ENCODE measurements around the gene ATP1A4. TPM values are rescaled to one million over a fixed set of nuclear protein-coding genes. Genes with fewer than 3 reads are reported as not detected.

ATP1A4 gene
- total RNA-seq, 1 donor from 2014 or later, result not detected

DNA sequence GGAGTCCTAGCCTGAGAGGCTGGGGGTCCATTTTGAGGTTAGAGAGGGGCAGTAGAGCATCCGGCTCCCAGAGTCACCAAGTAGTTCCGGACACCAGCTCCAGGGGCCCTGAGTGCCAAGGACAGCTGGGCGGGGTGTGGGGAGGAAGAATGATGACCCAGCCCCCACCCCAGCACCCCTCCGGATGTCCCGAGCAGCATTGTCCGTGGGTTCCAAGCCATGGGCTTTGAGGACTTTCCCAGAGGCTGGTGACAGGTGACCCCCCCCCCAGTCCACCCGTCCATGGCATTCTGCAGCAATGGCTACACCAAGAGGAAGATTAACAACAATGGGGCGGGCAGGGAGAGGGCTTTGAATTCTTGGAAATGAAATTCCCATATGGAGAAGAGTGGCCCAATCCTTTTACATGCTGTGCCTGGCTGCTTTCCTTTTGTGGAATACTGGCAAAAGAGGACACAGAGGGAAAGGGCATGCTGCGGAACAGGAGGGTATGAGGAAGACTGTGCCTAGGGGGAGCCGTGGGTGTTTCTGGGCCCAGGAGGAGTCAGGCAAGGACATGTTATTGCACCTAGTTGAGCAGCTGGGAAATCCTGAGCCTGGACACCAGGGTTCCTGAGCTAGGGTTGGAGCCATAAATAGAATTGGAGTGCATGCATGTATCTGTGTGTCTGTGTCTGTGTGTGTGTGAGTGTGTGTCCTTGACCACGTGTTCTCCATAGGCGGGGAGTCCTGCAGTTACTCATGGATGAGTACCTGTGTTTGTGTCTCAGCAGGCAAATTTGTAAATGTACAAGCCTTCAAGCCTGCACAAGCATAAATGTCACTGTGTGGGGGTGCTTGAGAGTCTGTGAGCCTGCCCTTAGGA lies 34.9 kb upstream of the ATP1A4 start:
- H3K27ac Mint-ChIP-seq (ENCODE audit: unreplicated experiment), result no peak overlapping the region
- Histone ChIP-seq H3K4me3 (ENCODE audit: insufficient read depth, low read depth, low read length) (no peak overlapping the region), H3K27me3 (ENCODE audit: insufficient read depth, low read length) (peaks cover 24% of the 10 kb centered on the region), H3K79me2 (ENCODE audit: insufficient read depth, low read length) (no peaks in the 10 kb centered on the region), H4K20me1 (ENCODE audit: insufficient read depth, low read length) (no peaks in the 10 kb centered on the region), H3K36me3 (ENCODE audit: insufficient read depth, low read length) (no peaks in the 10 kb centered on the region), H3K4me2 (ENCODE audit: low read length) (no peak overlapping the region), H2AFZ (ENCODE audit: low read depth, low read length) (no peak overlapping the region), H3K9me3 (ENCODE audit: insufficient read depth, low read depth, low read length) (no peaks in the 10 kb centered on the region), H3K4me1 (ENCODE audit: insufficient read depth, low read length) (peaks cover 2% of the 10 kb centered on the region), H3K27ac (ENCODE audit: low read depth, low read length) (no peak overlapping the region), H3K9ac (ENCODE audit: low read length) (no peak overlapping the region)
- peaks cover 2% of the 10 kb centered on the region for H3K9me3 Mint-ChIP-seq (ENCODE audit: unreplicated experiment)
- FAIRE-seq, result no peak
- H3K27me3 Mint-ChIP-seq (ENCODE audit: low read depth, unreplicated experiment), result peaks cover 27% of the 10 kb centered on the region
- no peak for TF ChIP-seq EZH2 (IDR thresholded peaks at IDR 0.05; ENCODE audit: insufficient read depth, low read length)
- TF ChIP-seq, protein P1, sequence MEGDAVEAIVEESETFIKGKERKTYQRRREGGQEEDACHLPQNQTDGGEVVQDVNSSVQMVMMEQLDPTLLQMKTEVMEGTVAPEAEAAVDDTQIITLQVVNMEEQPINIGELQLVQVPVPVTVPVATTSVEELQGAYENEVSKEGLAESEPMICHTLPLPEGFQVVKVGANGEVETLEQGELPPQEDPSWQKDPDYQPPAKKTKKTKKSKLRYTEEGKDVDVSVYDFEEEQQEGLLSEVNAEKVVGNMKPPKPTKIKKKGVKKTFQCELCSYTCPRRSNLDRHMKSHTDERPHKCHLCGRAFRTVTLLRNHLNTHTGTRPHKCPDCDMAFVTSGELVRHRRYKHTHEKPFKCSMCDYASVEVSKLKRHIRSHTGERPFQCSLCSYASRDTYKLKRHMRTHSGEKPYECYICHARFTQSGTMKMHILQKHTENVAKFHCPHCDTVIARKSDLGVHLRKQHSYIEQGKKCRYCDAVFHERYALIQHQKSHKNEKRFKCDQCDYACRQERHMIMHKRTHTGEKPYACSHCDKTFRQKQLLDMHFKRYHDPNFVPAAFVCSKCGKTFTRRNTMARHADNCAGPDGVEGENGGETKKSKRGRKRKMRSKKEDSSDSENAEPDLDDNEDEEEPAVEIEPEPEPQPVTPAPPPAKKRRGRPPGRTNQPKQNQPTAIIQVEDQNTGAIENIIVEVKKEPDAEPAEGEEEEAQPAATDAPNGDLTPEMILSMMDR (IDR thresholded peaks at IDR 0.05; ENCODE audit: insufficient read depth, low read depth, low read length), result no peak
- peaks cover 43% of the 10 kb centered on the region for H3K4me1 Mint-ChIP-seq (ENCODE audit: low read depth, unreplicated experiment)
- peak; percentile 56 for DNase-seq (ENCODE audit: low read depth)
- peak overlapping the region; percentile 51 for H3K4me3 Mint-ChIP-seq (ENCODE audit: unreplicated experiment)
- H3K36me3 Mint-ChIP-seq (ENCODE audit: low read depth, unreplicated experiment), result no peaks in the 10 kb centered on the region

DNA sequence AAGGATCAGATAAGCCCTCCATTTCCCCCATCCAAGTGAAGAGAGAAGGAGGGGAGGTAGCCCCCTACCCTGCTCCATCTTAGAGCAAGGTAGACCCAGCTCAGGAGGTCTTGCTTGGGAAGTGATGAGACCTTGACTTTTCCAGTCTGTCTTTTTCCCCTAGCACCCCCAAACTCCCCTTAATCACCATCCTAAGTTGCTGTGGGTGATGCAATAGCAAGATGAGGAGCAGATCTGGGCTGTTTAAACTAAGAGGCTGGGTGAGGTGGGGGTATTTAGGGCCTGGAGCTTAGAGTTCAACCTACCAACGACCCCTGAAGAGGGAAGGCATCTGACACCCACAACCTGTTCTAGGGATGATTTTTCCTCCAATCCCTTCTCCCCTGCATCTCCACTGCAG lies 34.1 kb upstream of the ATP1A4 start:
- Histone ChIP-seq H2AFZ (ENCODE audit: low read depth, low read length) (no peak overlapping the region), H3K27me3 (ENCODE audit: insufficient read depth, low read length) (peaks cover 24% of the 10 kb centered on the region), H3K27ac (ENCODE audit: low read depth, low read length) (no peak overlapping the region), H3K4me1 (ENCODE audit: insufficient read depth, low read length) (peaks cover 2% of the 10 kb centered on the region), H3K9me3 (ENCODE audit: insufficient read depth, low read depth, low read length) (no peaks in the 10 kb centered on the region), H3K4me2 (ENCODE audit: low read length) (no peak overlapping the region), H3K36me3 (ENCODE audit: insufficient read depth, low read length) (no peaks in the 10 kb centered on the region), H3K9ac (ENCODE audit: low read length) (no peak overlapping the region), H3K4me3 (ENCODE audit: insufficient read depth, low read depth, low read length) (no peak overlapping the region), H3K79me2 (ENCODE audit: insufficient read depth, low read length) (no peaks in the 10 kb centered on the region), H4K20me1 (ENCODE audit: insufficient read depth, low read length) (no peaks in the 10 kb centered on the region)
- peaks cover 2% of the 10 kb centered on the region for H3K9me3 Mint-ChIP-seq (ENCODE audit: unreplicated experiment)
- peaks cover 26% of the 10 kb centered on the region for H3K27me3 Mint-ChIP-seq (ENCODE audit: low read depth, unreplicated experiment)
- no peak for DNase-seq (ENCODE audit: low read depth)
- H3K36me3 Mint-ChIP-seq (ENCODE audit: low read depth, unreplicated experiment), result no peaks in the 10 kb centered on the region
- peak overlapping the region; percentile 12 for H3K27ac Mint-ChIP-seq (ENCODE audit: unreplicated experiment)
- H3K4me1 Mint-ChIP-seq (ENCODE audit: low read depth, unreplicated experiment), result peaks cover 43% of the 10 kb centered on the region
- no peak for FAIRE-seq
- no peak for TF ChIP-seq EZH2 (IDR thresholded peaks at IDR 0.05; ENCODE audit: insufficient read depth, low read length)
- TF ChIP-seq, protein P1 (IDR thresholded peaks at IDR 0.05; ENCODE audit: insufficient read depth, low read depth, low read length), result no peak
- peak overlapping the region; percentile 51 for H3K4me3 Mint-ChIP-seq (ENCODE audit: unreplicated experiment)

GRCh38 chr1:160117709-160118183 lies 33.7 kb upstream of the ATP1A4 start:
- Histone ChIP-seq H3K4me1 (ENCODE audit: insufficient read depth, low read length) (peaks cover 2% of the 10 kb centered on the region), H3K9ac (ENCODE audit: low read length) (no peak overlapping the region), H2AFZ (ENCODE audit: low read depth, low read length) (no peak overlapping the region), H4K20me1 (ENCODE audit: insufficient read depth, low read length) (no peaks in the 10 kb centered on the region), H3K9me3 (ENCODE audit: insufficient read depth, low read depth, low read length) (no peaks in the 10 kb centered on the region), H3K27ac (ENCODE audit: low read depth, low read length) (no peak overlapping the region), H3K4me3 (ENCODE audit: insufficient read depth, low read depth, low read length) (no peak overlapping the region), H3K27me3 (ENCODE audit: insufficient read depth, low read length) (peaks cover 20% of the 10 kb centered on the region), H3K79me2 (ENCODE audit: insufficient read depth, low read length) (no peaks in the 10 kb centered on the region), H3K4me2 (ENCODE audit: low read length) (no peak overlapping the region), H3K36me3 (ENCODE audit: insufficient read depth, low read length) (no peaks in the 10 kb centered on the region)
- FAIRE-seq (no peak), DNase-seq (ENCODE audit: low read depth) (no peak)
- H3K9me3 Mint-ChIP-seq (ENCODE audit: unreplicated experiment), result peaks cover 2% of the 10 kb centered on the region
- H3K27ac Mint-ChIP-seq (ENCODE audit: unreplicated experiment), result peak overlapping the region; percentile 12
- no peak for TF ChIP-seq EZH2 (IDR thresholded peaks at IDR 0.05; ENCODE audit: insufficient read depth, low read length)
- H3K36me3 Mint-ChIP-seq (ENCODE audit: low read depth, unreplicated experiment), result no peaks in the 10 kb centered on the region
- peaks cover 39% of the 10 kb centered on the region for H3K4me1 Mint-ChIP-seq (ENCODE audit: low read depth, unreplicated experiment)
- H3K4me3 Mint-ChIP-seq (ENCODE audit: unreplicated experiment), result no peak overlapping the region
- peaks cover 22% of the 10 kb centered on the region for H3K27me3 Mint-ChIP-seq (ENCODE audit: low read depth, unreplicated experiment)
